SU-DHL-6 (cell line): Measurements from ENCODE around the gene FAM171A1.

Source experiments
- CTCF ChIP-seq: fragments of 200-600 bp; sonication (generic); IDR thresholded peaks from one replicate; pipeline ENCODE4 v1.5.1; 2017; ENCODE audit warnings: antibody characterized with exemption, mild to moderate bottlenecking, low read length, moderate library complexity; ENCODE audit not compliant: insufficient read depth, poor library complexity, severe bottlenecking
- EZH2phosphoT487 ChIP-seq: fragments of 200-600 bp; sonication (generic), shearing (Covaris generic); conservative IDR thresholded peaks from 2 replicates; pipeline ENCODE4 v1.6.1; 2018; ENCODE audit warnings: mild to moderate bottlenecking, antibody characterized with exemption, low read length, moderate library complexity, mixed read lengths

GRCh38 chr10:15342970-15343369 lies 28.1 kb downstream of the FAM171A1 start:
- no peak for TF ChIP-seq CTCF
- TF ChIP-seq EZH2phosphoT487: no peak
